LNCAP (cell line): ENCODE measurements around the gene UBE2K.

ENCODE experiments used
- CTCF ChIP-seq: fragments of 450-650 bp; IDR thresholded peaks from 2 replicates; pipeline ENCODE4 v1.5.1; 2017; ENCODE audit warnings: mild to moderate bottlenecking

The UBE2K gene

GRCh38 chr4:39682138-39682537 lies 15.8 kb upstream of the UBE2K start:
- no peak for TF ChIP-seq CTCF

GRCh38 chr4:39685990-39686389 lies 11.9 kb upstream of the UBE2K start:
- no peak for TF ChIP-seq CTCF

DNA sequence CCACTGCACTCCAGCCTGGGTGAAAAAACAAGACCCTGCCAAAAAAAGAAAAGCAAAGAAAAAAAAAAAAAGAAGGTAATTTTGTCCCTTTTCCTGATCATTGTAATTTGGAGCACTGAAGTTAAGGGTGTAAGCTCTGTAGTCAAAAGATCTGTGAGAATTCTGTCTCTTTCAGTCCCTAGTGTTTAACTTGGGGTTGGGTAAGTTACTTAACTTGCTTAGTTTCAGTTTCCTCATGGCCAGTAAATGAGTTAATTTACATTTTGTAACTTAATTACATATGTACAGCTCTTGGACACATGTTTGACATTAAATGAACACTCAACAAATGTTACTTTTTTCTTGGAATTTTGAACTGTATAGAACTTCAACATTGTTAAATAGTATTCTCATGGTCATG lies 10.9 kb upstream of the UBE2K start:
- TF ChIP-seq CTCF = no peak

GRCh38 chr4:39689970-39690369 lies 8.0 kb upstream of the UBE2K start:
- no peak for TF ChIP-seq CTCF

DNA sequence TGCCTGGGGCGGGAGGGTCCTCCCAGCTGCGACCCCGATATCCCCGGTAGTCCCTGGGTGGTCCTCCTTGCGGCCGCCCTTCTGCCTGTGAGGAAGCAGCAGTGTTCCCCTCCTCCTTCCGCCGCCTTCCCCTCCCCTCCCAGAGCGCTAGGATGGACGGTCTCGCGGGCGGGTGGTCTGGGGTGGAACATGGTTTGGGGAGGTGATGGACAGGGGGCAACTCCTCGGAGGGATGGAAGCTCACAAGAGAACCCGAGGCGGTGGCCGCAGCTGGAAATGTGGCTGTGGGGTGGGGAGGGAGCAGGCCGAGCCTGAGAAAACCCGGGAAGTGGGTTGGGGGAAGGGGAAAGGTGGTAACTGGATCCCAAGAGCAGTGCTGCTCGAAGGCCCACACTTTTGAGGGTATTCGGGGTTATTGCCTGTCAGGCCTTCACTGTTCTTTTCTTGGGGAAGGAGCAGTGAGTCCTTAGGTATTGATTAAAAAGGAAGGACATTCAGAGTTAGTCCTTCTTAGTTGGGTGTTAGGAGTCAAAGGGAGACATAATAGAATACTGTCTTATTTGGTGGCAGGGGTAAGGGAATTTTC lies 581 bp downstream of the UBE2K start:
- no peak for TF ChIP-seq CTCF

DNA sequence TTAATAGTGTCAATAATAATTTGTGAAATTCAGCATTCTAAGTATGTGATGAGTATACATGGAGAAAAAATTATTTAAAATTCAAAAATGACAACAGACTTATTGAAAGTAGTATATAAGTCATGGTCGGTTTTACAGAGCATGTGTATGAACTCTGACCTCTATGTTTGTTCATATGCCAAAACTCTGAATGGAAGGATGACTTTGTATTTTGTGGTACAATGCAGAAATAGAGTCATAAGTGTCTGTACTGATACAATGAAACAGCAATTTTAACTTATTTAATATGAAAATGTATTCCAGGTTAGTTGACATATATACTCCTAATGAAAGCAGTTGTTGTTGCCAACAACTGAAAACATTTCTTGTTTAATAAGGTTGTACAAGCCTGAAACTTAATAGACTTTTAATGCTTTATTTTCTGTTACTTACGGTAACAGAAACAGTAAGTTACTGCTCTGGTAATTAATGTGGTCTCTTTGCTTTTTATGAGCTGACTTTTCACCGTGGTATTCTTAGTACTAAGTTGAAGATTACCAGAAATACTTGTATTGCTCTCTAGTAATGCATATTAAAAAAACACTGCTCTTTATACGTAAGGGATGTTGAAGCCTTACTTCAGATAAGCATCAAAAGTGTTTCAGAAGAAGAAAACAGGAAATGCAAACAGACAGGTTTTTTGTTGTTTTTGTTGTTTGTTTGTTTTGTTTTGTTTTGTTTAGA lies 1.9 kb downstream of the UBE2K start:
- no peak for TF ChIP-seq CTCF

GRCh38 chr4:39700554-39700953 lies 2.6 kb downstream of the UBE2K start:
- no peak for TF ChIP-seq CTCF
